Lung (tissue), 12 donors: ENCODE results near the gene LTBP3. TPM values are rescaled to one million over a fixed set of nuclear protein-coding genes. Genes with fewer than 3 reads are reported as not detected.
A peak's percentile ranks its signal among the peaks of the same experiment; 100 is the strongest.

Experiments used
- ATAC-seq: fragments of 200-7000 bp; cut with Tn5 transposase; one replicate; pipeline ENCODE4 v1.9.1; 2020; ENCODE audit warnings: moderate number of reproducible peaks; ENCODE audit not compliant: insufficient read depth, low FRiP score
- DNase-seq, 3 donors: peaks; one replicate each; pipeline ENCODE4 v3.0.0-alpha.2; 2013 to 2017
- H3K27ac ChIP-seq, 2 donors: one replicate each; pipeline ENCODE4 v1.5.1; 2013; ENCODE audit warnings: mild to moderate bottlenecking in 2 of 2, moderate library complexity in 2 of 2, control low read depth in 1 of 2, inconsistent platforms in 1 of 2, low read depth in 1 of 2, low read length in 1 of 2
- H3K27me3 ChIP-seq, 3 donors: one replicate each; pipeline ENCODE4 v1.5.1; 2013; ENCODE audit warnings: low read length in 2 of 3; ENCODE audit not compliant: control insufficient read depth in 3 of 3, insufficient read depth in 3 of 3
- H3K36me3 ChIP-seq, 4 donors: one replicate each; pipeline ENCODE4 v1.5.1; 2013; ENCODE audit warnings: low read length in 4 of 4, mild to moderate bottlenecking in 1 of 4, moderate library complexity in 1 of 4; ENCODE audit not compliant: control insufficient read depth in 4 of 4, insufficient read depth in 4 of 4
- H3K4me1 ChIP-seq, 5 donors: one replicate each; pipeline ENCODE4 v1.5.1; 2013; ENCODE audit warnings: low read length in 5 of 5, mild to moderate bottlenecking in 2 of 5, moderate library complexity in 1 of 5; ENCODE audit not compliant: control insufficient read depth in 5 of 5, insufficient read depth in 5 of 5
- H3K4me3 ChIP-seq: one replicate; pipeline ENCODE4 v1.5.1; 2013; ENCODE audit warnings: mild to moderate bottlenecking, control low read depth, moderate library complexity
- H3K9ac ChIP-seq, 2 donors: one replicate each; pipeline ENCODE4 v1.5.1; 2013; ENCODE audit warnings: low read length in 2 of 2, control low read depth in 1 of 2; ENCODE audit not compliant: insufficient read depth in 1 of 2
- H3K9me3 ChIP-seq, 4 donors: one replicate each; pipeline ENCODE4 v1.5.1; 2013; ENCODE audit warnings: low read length in 3 of 4, mild to moderate bottlenecking in 1 of 4, moderate library complexity in 1 of 4; ENCODE audit not compliant: control insufficient read depth in 4 of 4, insufficient read depth in 3 of 4
- WGBS, 2 donors: extraction: QIAGEN DNeasy Blood & Tissue Kit; methylation state at CpG; one replicate each; pipeline ENCODE4 v1.1.7; 2013; 5-methylcytosine and 5-hydroxymethylcytosine counted together
- polyA plus RNA-seq, 2 donors: library from polyadenylated mRNA; stranded (reverse); fragments of 200-250 nt; gene quantifications; one replicate each; pipeline ENCODE4 v1.2.1, GENCODE V29; 2013
- total RNA-seq, 2 donors: library from RNA; depleted of rRNA in 1 of 2; stranded (reverse); fragments of >200 nt in 1 of 2; gene quantifications; one replicate each; pipeline ENCODE4 v1.2.1, GENCODE V29; 2014 to 2021
- TF ChIP-seq, protein P1 (sequence below): IDR thresholded peaks from 2 replicates; pipeline ENCODE4 v1.5.1; 2012; ENCODE audit warnings: mild to moderate bottlenecking; ENCODE audit errors: control extremely low read depth, extremely low read depth
- donor health status: control.
- donor health status: control.
- donor health status: Bipolar disorder and iron deficiency.
- donor health status: healthy.
- donor health status: DM: yes; HTN: yes; CAD: no.

Gene LTBP3
- total and polyA plus RNA-seq, 4 donors, result 39.1 to 111 (median 73.4) TPM

DNA sequence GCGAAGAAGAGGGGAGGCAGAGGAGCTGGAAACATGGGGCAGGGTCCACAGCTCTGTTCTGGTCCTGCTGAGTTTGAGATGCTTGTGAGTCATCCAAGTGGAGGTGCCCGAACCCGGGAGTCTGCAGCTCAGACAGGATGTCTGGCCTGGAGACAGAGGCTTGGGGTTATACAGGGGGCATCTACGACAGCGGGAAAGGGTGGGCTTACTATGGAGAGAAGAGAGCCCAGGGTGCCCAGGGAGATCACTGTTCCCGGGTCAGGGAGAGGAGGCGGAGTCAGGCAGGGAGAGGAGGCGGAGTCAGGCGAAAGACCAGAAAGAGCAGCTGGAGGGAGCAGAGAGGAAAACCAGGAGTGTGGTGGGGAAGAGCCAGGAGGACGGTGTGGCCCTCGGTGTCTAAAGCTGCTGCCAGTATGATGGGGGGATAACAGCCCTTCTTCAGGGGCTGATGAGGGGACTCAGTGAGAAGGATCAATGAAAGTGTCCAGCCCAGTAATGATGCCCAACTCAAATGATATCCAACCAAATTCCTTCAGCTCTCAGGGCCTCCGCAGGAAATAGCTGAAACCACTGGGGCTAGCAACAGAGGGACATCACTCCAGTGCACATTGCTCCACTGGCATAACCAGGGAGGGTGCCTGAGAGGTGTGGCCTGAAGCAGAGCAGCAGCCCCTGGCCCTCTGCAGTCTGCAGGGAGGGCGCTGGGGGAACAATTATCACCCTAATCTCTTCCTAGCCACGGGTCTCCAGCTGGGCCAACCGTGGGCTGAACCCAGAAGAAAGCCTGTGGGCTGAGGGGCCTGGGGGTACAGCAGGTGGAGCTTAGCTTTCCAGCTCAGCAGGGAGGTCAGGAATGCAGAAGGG lies 2.6 kb upstream of the LTBP3 start:
- peak; percentile 64 to 76 (median 75) for DNase-seq
- no peak for ATAC-seq
- peaks cover 0 to 2% (median 0%) of the 10 kb centered on the region in 4 donors for H3K36me3 ChIP-seq

GRCh38 chr11:65559951-65560537 lies 1.9 kb upstream of the LTBP3 start:
- Histone ChIP-seq H3K27ac (peak overlapping the region in 1 of 2 donors; percentile 90), H3K27me3 (peaks cover 0 to 2% (median 0%) of the 10 kb centered on the region in 3 donors), H3K9me3 (no peaks in the 10 kb centered on the region), H3K4me3 (no peak overlapping the region), H3K9ac (peak overlapping the region in 1 of 2 donors; percentile 58), H3K4me1 (peaks cover 0 to 58% (median 30%) of the 10 kb centered on the region in 5 donors), H3K36me3 (peaks cover 0 to 2% (median 0%) of the 10 kb centered on the region in 4 donors)
- peak in 2 of 3 donors; percentile 51 to 65 for DNase-seq
- no peak for ATAC-seq
- TF ChIP-seq, protein P1, sequence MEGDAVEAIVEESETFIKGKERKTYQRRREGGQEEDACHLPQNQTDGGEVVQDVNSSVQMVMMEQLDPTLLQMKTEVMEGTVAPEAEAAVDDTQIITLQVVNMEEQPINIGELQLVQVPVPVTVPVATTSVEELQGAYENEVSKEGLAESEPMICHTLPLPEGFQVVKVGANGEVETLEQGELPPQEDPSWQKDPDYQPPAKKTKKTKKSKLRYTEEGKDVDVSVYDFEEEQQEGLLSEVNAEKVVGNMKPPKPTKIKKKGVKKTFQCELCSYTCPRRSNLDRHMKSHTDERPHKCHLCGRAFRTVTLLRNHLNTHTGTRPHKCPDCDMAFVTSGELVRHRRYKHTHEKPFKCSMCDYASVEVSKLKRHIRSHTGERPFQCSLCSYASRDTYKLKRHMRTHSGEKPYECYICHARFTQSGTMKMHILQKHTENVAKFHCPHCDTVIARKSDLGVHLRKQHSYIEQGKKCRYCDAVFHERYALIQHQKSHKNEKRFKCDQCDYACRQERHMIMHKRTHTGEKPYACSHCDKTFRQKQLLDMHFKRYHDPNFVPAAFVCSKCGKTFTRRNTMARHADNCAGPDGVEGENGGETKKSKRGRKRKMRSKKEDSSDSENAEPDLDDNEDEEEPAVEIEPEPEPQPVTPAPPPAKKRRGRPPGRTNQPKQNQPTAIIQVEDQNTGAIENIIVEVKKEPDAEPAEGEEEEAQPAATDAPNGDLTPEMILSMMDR, result no peak
- 47 to 64% methylated on average over 5 of the region's 5 CpGs for WGBS, 2 donors

More for the DNA sequence above, 2.6 kb upstream of the LTBP3 start:
- Histone ChIP-seq H3K9ac (no peak overlapping the region), H3K9me3 (no peaks in the 10 kb centered on the region), H3K4me3 (no peak overlapping the region), H3K27me3 (peaks cover 0 to 2% (median 0%) of the 10 kb centered on the region in 3 donors), H3K27ac (peak overlapping the region in 1 of 2 donors; percentile 90), H3K4me1 (peaks cover 0 to 50% (median 30%) of the 10 kb centered on the region in 5 donors)
- TF ChIP-seq, protein P1, result no peak
- WGBS, 2 donors, result 35 to 58% methylated on average over 15 of the region's 15 CpGs

DNA sequence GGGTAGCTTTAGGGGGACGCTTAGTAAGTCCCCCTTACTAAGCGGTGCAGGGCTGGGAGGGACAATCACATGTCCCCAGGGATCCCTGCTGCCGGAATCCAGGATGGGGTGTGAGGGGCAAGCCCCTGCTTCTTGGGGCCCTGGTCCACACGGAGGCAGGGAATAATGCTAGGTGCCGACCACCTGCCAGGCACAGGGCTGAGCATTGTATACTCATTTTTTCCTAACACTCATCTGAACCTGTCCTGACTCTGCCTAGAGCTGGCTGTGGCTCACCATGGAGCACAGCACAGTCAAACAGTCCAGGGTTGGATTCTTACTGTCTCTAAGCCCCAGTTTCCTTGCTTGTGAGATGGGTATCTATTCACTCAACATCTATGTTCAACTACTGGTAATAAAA lies 1.4 kb upstream of the LTBP3 start:
- H3K27me3 ChIP-seq, result peaks cover 0 to 2% (median 0%) of the 10 kb centered on the region in 3 donors
- peak overlapping the region in 1 of 2 donors; percentile 58 for H3K9ac ChIP-seq
- peaks cover 0 to 58% (median 30%) of the 10 kb centered on the region in 5 donors for H3K4me1 ChIP-seq
- WGBS, 2 donors, result 66 to 93% methylated on average over 5 of the region's 5 CpGs
- H3K36me3 ChIP-seq, result peaks cover 0 to 2% (median 0%) of the 10 kb centered on the region in 4 donors
- DNase-seq, result peak in 1 of 3 donors; percentile 13
- no peaks in the 10 kb centered on the region for H3K9me3 ChIP-seq
- peak overlapping the region; percentile 66 to 90 for H3K27ac ChIP-seq
- TF ChIP-seq, protein P1, result no peak
- ATAC-seq, result no peak
- no peak overlapping the region for H3K4me3 ChIP-seq
